ENCODE measurements around the gene ELF1.

- TF ChIP-seq CTCF (IDR thresholded peaks at IDR 0.05) (no peak), EP300 (IDR thresholded peaks at IDR 0.05; ENCODE audit: low read depth) (no peak)
These were observed 13.4 kb downstream of the ELF1 start for GRCh38 chr13:41005704-41006103.
